HG03108 (cell line): ENCODE data around the gene C10orf90.

ENCODE experiments used
- ATAC-seq: cut with Tn5 transposase; IDR thresholded peaks from one replicate; pipeline ENCODE4 v1.9.1; 2021; ENCODE audit warnings: moderate library complexity; ENCODE audit not compliant: unreplicated experiment

The C10orf90 gene

GRCh38 chr10:126674741-126675515, 4.4 kb upstream of the C10orf90 start:
- ATAC-seq, result no peak

DNA sequence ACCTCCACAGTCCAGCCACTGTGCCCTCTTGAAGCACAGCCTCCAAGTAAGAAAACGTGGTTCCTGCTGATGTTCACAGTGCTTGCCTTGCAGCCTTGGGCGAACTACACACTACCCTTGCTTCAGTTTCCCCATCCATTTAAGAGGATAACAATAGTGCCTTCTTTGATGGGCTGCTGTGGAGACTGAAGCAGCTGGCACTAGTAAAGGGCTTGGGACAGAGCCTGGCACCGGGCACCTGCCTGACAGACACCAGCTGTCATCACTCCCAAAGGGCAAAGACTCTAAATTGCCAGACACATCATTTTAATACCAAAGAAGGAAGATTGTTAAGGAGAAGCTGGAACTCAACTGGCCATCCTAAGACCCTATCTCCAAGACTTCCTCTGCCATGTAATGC, 3.1 kb upstream of the C10orf90 start:
- ATAC-seq, result no peak

DNA sequence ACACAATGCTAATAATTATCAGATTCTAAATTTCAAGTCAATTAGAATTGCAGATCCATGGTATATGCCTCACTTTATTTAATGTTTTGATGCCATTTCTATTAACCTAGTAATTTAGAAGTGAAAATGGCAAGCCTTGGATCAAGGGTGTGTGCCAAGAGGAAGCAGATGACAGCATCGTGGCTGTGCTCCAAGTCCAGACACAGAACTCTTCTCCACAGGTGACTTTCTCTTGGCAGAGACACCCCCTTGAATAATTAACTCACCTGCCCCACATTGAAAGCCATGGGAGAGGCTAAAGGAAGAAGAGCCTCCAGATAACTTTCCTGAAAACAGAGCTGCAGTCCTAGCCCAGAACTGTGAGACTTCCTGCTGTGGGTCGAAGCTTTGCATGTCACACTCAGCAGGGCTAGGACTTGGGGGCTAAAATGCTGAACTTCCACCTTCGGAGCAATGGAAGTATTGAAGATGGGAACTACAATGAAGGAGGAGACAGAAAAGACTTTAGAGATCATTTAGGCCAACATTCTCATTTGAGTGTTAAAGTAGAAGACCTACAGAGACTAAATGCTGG, 996 bp upstream of the C10orf90 start:
- ATAC-seq, result no peak

- ATAC-seq, result no peak
These were observed 385 bp upstream of the C10orf90 start for GRCh38 chr10:126670895-126671261.

DNA sequence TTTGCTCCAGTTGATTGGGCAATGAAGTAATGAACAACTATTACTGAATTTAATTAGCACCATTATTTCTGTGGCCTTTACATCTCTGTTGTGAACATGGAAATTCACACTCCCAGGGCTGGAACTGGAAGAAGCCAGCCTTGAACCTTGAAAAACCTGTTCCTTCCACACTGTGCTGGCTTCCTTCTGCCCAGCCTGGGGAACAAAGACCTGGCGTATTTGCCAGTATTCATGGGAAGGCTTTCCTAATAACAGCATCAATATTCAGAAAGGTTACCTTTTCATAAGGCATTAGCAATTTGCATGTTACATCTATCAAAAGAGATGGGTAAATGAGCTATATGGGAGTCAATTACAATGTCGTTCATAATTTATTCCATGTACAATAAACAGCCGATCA, 1.3 kb downstream of the C10orf90 start:
- ATAC-seq, result no peak

- no peak for ATAC-seq
These were observed 2.0 kb downstream of the C10orf90 start for GRCh38 chr10:126668505-126668904.

- ATAC-seq, result no peak
These were observed 2.9 kb downstream of the C10orf90 start for GRCh38 chr10:126667568-126667967.

DNA sequence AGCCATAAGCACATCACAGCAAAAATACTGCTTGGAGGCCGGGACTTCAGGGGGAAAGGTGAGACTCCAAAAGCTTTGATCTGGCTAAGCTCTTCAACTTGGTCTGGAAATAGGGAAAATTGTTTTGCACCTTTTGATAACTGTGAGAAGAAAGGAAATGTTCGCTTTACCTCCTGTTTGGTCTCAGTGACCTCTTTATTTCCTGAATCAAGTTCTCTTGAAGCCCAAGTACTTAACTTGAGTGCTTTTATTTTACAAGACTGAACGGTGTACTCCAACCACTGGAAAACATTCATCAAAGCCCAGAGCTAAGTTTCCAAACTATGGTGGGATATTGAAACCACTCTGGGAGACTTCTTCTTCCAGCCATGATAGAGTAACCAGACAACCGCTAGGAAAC, 5.3 kb downstream of the C10orf90 start:
- ATAC-seq, result no peak

GRCh38 chr10:126663880-126664279, 6.6 kb downstream of the C10orf90 start:
- ATAC-seq, result no peak

GRCh38 chr10:126663328-126663727, 7.2 kb downstream of the C10orf90 start:
- ATAC-seq, result no peak

DNA sequence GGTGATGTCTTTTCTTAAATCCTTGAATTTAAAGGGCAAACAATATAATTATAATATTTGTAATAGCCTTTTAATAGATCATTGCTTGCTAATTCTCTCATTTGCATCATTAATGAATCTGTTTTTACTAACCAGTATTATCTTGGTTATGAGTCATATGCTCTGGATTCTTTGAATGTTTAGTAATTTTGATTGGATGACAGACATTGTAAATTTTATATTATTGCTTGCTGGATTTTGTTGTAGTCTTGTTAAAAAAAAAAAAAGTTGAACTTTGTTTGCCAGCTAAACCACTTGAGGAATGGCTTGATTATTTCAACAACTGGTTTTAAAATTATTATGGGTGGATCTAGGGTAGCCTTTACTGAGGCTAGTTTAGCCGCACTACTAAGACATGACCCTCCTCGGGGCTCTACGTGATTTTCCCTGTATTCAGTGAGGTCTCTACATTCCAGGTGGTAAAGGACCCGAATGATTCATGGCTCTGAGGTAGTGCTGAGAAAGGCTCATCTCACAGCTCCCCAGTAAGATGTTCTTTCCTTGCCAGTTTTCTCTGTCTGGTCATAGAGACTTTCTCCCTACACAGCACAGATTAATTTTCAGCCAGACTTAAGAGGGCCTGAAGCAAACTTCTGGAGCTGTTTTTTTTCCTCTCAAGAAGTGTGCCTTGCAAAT, 8.5 kb downstream of the C10orf90 start:
- ATAC-seq, result no peak

- no peak for ATAC-seq
These were observed 9.1 kb downstream of the C10orf90 start for GRCh38 chr10:126661356-126661755.

DNA sequence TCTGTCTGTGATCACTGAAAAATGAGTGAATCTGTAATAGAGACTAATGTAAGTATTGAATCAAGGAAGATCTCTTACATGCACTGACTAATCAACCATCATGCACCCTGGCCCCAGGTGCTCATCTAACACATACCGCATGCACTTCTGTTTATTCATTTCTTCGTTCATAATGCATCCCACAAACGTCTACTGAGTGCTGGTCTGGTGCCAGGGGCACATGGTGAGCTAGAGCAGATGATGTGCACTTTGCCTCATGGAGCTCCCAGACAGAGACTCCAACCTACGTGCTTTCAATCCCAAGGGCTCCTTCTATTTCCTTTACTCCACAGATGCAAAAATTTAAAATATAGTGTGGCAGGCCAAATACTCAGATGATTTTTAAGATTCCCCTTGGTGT, 10.7 kb downstream of the C10orf90 start:
- no peak for ATAC-seq

GRCh38 chr10:126658928-126659327, 11.6 kb downstream of the C10orf90 start:
- ATAC-seq, result no peak

- ATAC-seq, result no peak
These were observed 15.9 kb downstream of the C10orf90 start for GRCh38 chr10:126654579-126654978.

GRCh38 chr10:126651467-126651866, 19.0 kb downstream of the C10orf90 start:
- no peak for ATAC-seq

- ATAC-seq, result no peak
These were observed 20.3 kb downstream of the C10orf90 start for GRCh38 chr10:126650161-126650560.

DNA sequence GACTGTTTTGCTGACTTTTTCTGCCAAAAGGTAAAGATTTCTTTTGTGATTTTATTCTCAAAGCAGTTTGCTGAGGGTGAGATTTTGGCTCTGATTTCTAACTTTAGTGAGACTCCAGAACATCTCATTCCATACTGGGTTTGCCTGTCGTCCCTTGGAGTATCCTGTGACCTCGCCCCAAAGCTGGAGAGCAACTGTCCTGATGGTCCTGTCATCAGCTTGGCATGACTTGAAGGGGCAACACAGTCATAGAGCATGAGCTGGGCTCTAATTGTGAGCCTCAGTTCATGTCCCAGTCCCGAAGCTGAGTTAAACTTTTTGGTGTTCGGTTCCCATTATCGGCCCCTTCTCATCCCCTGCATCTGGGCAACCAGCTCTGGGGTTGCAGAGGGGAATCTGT, 23.4 kb downstream of the C10orf90 start:
- no peak for ATAC-seq

- ATAC-seq, result no peak
These were observed 24.4 kb downstream of the C10orf90 start for GRCh38 chr10:126646110-126646509.

DNA sequence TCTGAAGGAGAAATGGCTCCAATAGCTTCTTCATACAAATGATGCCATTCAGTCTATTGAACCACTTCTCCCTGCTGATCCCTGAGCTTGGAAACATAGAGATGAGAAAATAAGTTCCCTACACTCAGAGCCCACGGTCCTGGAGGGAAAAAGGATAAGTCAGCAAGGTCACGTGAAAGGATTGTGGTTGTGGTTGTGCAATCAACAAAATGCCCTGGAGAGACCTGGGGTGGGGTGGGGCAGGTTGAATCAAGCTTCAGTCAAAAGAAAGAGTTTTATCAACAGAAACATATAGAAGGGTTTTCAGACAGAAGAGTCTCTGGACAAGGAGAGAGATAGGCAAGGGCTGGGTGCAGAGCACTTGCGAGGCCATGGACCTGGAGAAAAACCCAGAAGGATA, 30.1 kb downstream of the C10orf90 start:
- ATAC-seq, result no peak

GRCh38 chr10:126639084-126639483, 31.4 kb downstream of the C10orf90 start:
- ATAC-seq, result no peak

- no peak for ATAC-seq
These were observed 32.0 kb downstream of the C10orf90 start for GRCh38 chr10:126638542-126638941.
